Left cardiac atrium (tissue), 4 donors: Measurements from ENCODE around the gene CDHR3. TPM values are rescaled to one million over a fixed set of nuclear protein-coding genes. Genes with fewer than 3 reads are reported as not detected.

Source experiments
- ATAC-seq, 2 donors: fragments of 200-7000 bp; cut with Tn5 transposase; one replicate each; pipeline ENCODE4 v1.9.1; 2020; ENCODE audit warnings: mild to moderate bottlenecking in 2 of 2, moderate library complexity in 2 of 2
- DNase-seq: peaks from one replicate; pipeline ENCODE4 v3.0.0-alpha.2; 2020
- intact Hi-C, 2 donors: fragments of 100-400 bp; cut with DNase I; formaldehyde crosslinking; loops; one replicate each; pipeline versions ENCODE4 v1.14.1 to v1.15.1; 2022 to 2023
- total RNA-seq, 2 donors: library from RNA; stranded (reverse); fragmentation: NEBNext Ultra II Directional; extraction: Animal tissue kit (Norgen Biotek cat#: 25700); gene quantifications; one replicate each; pipeline ENCODE4 v1.2.1, GENCODE V29; 2021
- donor health status: DM: no; HTN: yes; CAD: no.
- donor health status: DM: no; HTN: yes; CAD: no; lungs with severe emphysema.
- donor health status: DM: yes; HTN: yes; CAD: no.
- donor health status: Dilated cardiomyopathy.

The CDHR3 gene
- total RNA-seq, 2 donors from 2014 or later: 1.9 to 2.9 TPM

DNA sequence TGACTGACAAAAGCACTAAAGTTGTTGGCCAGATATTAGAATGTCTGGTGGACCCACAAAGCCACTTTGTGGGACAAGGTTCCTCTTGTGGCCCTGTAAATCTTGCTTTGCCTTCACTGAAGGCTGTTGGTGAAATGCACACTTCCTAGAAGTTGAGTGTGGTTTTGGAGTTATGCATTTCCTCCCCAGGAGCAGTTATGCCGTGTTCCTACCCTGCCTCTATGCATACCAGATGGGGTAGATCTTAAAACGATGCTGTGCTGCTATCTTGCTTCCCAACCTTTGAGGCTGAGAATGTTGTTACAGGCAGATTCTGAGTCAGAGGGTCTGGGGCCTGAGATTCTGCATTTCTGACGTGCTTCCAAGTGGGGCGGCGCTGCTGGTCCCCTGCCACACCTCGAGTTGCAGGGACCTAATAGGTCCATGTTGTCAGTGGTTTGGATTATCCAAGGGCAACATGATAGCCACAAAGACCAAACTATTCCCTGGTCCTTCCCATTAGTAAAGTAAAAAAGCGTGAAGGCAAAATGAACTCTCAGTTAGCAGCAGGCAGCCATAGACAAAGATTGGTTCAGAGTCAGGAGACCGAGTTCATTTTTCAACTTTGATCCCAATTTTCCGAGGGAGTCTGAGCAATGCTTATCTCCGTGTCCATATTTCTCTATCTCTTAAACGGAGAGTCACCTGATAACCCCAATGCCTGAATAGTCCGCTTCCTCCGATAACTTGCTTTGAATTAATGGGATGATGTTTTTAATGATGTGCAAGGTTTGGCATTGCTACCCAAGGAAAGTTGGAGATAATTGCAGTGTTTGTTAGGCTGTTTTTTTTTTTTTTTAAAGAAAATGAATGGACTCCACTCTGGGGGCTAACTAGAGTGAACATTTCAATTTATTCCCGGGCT, 55.8 kb downstream of the CDHR3 start:
- no peak for ATAC-seq
- intact Hi-C loops: loop anchor here in 1 of 2 donors (10.0 kb wide), 1 partner anchor 144 kb away; the partner anchor contains the start of gene ATXN7L1
- no peak for DNase-seq

DNA sequence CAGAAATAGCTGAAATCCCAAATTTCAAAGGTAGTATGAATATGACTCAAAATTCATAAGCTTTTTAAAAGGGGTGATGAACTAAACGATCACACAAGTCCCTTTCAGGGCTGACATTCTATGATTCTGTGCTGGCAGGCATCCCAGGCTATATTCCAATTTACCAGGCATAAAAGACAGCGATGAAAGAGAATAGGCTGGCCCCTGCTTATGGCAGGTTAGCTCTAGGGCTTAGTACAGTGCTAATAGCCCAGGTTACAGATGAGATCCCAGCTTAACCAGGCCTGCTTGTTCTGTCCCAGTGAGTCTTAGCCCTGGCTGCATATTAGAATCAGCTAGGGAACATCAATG, 56.4 kb downstream of the CDHR3 start:
- DNase-seq (no peak), ATAC-seq (no peak)
- intact Hi-C loops: loop anchor here in 1 of 2 donors (10.0 kb wide), 1 partner anchor 145 kb away; the partner anchor contains the start of gene ATXN7L1

DNA sequence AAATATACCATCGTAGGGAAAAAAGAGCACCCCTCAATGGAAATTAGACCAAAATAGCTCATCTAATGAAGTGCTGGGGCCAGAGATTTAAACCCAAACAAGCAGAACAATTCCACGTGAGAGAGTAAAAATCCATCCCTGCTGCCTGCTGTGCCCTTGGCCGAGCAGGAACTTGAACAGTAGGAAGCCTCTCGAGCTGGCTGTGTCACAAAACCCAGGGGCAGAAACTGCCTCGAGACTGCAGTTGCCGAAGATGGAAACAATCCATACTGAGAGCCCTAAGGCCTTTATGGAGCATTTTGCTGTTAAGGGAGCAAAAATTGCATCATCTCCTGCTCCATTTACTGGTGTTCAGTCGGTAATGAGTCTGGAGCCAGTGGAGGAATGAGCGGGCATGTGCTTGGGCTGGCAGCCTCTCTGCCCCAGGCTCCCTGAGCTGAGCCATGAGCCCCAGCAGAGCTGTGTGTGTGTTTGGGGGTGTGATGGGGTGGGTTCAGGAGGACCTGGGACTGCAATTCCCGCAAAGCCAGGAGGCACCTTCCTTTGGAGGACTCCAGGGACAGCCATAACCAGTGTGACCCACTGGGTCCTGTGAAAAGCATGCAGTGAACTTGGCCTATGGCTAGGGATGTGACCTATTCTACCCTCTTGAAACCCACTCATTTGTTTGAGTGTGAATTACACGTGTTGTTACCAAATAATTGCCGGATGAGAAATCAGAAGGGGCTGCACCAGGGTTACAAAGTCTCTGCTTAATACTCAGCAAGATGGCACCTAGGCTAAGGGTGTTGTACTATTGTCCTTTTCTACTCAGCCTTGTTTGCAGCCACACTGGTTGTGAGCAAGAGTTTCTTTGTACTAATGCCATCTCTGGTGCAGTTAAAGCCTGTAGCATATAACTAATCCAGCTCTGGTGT, 58.3 kb downstream of the CDHR3 start:
- intact Hi-C loops: no loop called here
- ATAC-seq (no peak), DNase-seq (no peak)

DNA sequence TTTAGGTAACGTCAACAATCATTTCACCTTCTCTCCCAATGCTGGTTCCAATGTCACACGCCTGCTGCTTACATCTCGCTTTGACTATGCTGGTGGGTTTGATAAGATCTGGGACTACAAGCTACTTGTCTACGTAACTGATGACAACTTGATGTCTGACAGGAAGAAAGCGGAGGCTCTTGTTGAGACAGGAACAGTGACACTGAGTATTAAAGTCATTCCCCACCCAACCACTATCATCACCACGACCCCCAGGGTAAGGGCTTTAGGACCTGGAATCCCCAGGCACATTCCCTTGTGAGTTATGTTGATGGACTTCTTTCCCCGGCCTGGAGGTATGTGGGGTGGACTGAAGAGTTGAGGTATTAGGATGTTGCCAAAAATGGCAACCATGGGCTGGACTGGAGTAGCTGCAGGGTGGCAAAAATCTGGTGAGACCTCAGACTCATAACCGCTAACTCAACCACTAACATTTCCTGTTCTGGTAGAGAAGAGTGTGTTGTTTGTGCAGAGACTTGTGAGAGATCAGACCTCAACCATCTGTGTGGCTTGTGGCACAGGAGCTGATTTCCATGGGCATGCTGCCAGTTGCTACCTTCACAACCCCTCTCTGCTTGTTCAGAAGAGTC, 59.2 kb downstream of the CDHR3 start:
- intact Hi-C loops: no loop called here
- ATAC-seq (peak in 1 of 2 donors; percentile 30), DNase-seq (no peak)

DNA sequence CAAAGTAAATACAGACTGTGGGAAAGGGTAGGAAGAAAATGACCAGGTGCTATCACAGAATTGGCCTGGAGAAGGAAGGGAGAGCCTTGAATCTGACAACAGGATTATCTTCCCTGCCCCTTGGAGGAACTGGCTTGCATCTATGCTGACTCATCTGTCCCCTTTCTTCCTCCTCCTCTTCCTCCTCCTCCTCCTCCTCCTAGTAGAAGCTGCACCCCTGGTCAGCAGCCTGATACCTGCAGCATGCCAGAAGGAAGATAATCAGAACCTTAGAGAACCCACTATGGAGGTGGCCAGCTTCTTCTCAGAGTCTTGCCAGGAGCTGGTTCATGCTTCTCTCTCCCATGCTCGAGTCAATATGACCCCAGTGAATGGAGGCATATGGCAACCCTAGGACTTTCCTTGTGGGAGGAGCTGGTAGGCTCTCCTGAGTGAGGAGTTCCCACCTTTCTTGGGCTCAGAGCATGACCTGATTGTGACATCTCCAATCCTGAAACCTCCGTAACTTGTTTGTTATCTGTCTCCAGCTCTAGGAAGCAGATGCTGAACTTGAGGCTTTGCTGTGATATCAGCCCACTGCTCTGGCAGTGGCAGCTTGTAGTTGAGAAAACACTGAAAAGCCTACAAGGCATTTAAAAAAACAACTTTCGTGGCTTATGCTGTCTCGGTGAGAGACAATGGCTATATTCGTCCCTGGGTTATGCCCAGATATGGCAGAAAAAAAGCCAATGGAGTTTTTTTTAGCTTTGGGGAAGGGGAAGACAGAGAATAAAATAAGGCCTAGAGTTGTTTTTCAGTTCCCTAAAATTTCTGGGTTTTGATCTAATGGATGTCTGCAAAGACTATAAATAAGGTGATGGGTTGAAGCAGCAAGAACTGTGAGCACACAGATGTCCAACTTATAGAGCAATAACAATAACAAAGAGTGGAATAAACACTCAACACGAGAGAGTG, 60.6 kb downstream of the CDHR3 start:
- no peak for ATAC-seq
- intact Hi-C loops: no loop called here

GRCh38 chr7:106026101-106026500, 63.0 kb downstream of the CDHR3 start:
- ATAC-seq (no peak), DNase-seq (no peak)
- intact Hi-C loops: no loop called here

More for the DNA sequence above, 60.6 kb downstream of the CDHR3 start:
- no peak for DNase-seq

DNA sequence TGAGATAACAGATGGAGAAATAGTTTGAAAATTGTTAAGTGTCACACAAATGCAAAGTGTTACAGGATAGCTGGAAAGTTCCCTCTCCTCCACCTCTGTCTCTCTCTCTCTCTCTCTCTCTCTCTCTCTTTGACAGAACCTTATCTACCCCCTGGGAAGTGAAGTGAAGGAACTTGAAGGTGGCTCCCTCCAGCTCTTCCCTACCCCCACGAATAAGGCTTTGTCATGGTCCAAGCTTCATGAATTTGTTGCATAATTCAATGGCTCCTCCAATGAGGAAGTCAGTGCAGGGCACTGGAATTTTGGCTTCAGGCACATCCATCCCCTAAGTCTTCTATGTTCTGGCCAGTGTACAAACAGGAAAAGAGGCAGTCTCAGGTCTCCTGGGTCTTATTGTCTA, 66.4 kb downstream of the CDHR3 start:
- no peak for ATAC-seq
- intact Hi-C loops: no loop called here
- no peak for DNase-seq

GRCh38 chr7:106029941-106030340, 66.9 kb downstream of the CDHR3 start:
- intact Hi-C loops: loop anchor here in 1 of 2 donors (10.0 kb wide), 1 partner anchor 375 kb away; no protein-coding TSS in a partner anchor
- ATAC-seq: no peak
- DNase-seq: no peak

- DNase-seq (no peak), ATAC-seq (peak in 1 of 2 donors; percentile 39)
- intact Hi-C loops: loop anchor here in 1 of 2 donors (10.0 kb wide), 1 partner anchor 377 kb away; no protein-coding TSS in a partner anchor
These were observed 68.4 kb downstream of the CDHR3 start for GRCh38 chr7:106031300-106032035.

DNA sequence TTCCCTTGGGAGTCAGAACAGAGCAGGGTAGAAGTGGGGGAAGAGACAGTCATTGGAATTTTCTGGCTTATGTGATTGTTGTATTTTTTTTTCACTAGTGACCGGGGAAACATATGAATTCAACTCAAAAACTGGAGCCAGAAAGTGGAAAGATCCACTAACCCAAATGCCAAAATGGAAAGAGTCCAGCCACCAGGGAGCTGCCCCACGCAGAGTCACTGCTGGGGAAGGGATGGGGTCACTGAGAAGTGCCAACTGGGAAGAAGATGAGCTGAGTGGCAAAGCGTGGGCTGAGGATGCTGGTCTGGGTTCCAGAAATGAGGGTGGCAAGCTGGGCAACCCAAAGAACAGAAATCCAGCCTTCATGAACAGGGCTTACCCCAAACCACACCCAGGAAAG, 69.2 kb downstream of the CDHR3 start:
- ATAC-seq (no peak), DNase-seq (no peak)
- intact Hi-C loops: loop anchor here in 1 of 2 donors (10.0 kb wide), 1 partner anchor 377 kb away; no protein-coding TSS in a partner anchor

DNA sequence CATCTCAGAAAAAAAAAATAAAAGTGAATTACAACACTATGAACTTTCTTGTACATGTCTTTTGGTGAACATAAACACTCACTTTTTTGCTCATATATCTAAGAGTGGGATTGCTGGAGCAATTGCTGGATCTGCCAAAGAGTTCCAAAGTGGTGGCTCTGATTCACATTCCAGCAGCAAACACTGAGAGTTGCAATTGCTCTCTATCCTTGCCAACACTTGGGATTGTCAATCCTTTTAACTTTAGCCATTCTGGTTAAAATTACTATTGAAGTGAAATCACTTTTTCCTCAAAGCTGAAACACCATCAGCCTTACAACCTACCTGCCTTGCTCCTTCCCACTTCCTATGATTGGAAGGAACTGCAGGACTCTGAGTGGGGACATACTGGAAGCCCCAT, 70.7 kb downstream of the CDHR3 start:
- DNase-seq: no peak
- no peak for ATAC-seq
- intact Hi-C loops: loop anchor here in 1 of 2 donors (10.0 kb wide), 1 partner anchor 379 kb away; no protein-coding TSS in a partner anchor

DNA sequence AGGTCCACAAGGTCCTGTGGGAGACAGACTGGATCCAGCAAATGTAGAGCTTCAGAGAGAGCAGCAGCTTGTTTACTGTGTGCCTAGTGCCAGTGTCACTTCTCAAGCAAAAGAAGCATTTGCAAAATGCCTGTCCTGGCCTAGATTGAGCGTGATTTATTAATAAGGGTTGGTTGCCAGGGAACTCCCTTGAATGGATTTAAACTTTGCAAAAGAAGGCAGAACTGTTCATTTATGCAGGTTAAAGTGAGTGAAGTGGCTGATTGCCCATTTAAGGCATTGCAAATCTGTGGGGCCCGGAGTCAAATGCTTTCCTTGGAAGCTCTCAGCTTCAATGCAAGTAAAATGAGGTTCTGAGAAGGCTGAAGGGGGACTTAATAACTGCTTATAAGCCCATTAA, 71.3 kb downstream of the CDHR3 start:
- no peak for DNase-seq
- intact Hi-C loops: loop anchor here in 1 of 2 donors (10.0 kb wide), 1 partner anchor 380 kb away; no protein-coding TSS in a partner anchor

DNA sequence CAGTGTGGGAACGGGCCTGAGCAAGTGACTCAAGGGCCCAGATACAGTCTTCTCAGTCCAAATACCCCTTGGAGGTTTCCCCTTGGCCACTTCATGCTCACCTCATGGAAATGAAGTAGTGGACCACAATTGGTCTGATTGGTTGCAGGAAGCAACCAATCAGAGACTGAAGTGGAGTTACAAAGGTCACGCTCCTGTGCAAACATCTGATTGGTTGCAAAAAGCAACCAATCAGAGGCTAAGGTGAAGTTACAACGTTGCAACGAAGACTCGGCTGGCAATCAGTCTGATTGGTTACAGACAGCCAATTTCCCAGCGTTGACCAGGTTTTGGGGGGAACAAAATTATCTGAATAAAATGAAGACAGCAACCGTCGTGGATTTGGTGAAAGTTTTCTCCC, 72.5 kb downstream of the CDHR3 start:
- intact Hi-C loops: loop anchor here in 1 of 2 donors (10.0 kb wide), 1 partner anchor 381 kb away; no protein-coding TSS in a partner anchor
- DNase-seq (no peak), ATAC-seq (no peak)

More for the DNA sequence above, 71.3 kb downstream of the CDHR3 start:
- ATAC-seq: no peak

DNA sequence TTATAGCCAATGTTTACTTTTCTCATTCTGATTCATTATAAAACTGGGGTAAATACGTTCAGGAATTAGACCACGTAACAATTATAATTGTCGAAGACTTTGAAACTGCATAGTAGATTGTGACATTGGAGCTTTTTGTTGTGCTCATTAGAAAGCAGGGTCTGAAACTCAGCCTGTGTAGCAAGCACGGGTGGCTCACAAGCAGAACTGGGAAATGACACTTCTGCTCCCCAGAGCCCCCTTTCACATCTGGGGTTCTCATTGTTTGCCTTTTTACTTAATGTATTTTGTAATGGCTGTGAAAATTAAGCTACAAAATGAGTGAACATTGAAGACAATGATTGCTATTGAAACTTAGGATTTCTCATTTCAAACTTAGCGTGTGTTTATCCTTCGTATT, 72.9 kb downstream of the CDHR3 start:
- DNase-seq (no peak), ATAC-seq (no peak)
- intact Hi-C loops: loop anchor here in 1 of 2 donors (10.0 kb wide), 1 partner anchor 381 kb away; no protein-coding TSS in a partner anchor

DNA sequence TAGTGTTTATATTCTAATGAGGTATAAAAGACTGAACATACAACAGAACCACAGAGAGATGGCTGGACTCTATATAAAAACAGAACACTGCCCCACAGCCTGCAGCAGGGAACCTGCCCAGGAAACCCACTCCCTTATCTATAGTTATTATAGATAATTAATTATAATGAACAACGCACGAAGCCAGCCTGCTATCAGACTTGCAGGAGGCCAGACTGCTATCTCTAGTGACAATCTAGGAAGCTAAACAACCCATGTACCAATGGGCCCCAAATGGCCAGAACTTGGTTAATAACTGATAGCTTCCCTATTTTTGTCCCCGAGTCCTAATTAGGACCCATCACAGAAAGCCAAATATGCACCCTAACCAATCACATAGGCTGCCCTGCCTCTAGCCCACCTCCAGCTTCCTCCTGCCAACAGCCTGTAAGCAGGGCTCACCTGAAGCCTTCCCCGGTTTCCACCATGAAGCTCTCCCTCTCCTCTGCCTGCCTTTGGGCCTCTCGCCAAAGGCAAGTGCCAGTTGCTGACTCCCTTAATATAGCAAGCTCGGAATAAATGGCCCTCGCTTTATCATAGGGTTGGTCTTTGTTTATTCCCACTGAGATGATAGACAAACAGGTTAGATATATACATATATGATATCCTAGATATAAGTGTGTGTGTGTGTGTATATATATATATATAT, 74.6 kb downstream of the CDHR3 start:
- no peak for DNase-seq
- no peak for ATAC-seq
- intact Hi-C loops: loop anchor here in 1 of 2 donors (10.0 kb wide), 1 partner anchor 383 kb away; no protein-coding TSS in a partner anchor

DNA sequence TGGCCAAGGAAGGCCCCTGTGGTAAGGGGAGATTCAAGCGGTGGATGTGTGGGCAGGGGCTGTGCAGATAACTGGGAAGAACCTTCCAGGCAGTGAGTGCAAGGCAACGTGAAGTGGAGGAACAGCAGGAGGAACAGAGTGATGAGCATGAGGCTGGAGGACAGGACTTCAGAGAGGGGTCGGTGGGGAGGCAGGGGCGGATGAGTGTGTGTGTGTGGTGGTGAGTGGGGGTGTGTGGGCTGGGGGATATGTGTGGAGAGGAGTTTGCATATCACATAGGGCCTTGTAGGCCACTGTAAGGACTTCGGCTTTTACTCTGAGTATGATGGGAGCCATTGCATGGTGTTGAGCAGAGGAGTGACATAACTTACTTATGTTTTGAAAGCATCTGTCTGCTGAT, 75.2 kb downstream of the CDHR3 start:
- ATAC-seq (no peak), DNase-seq (no peak)
- intact Hi-C loops: loop anchor here in 1 of 2 donors (10.0 kb wide), 1 partner anchor 383 kb away; no protein-coding TSS in a partner anchor
